ENCODE data around the gene CHST11. TPM values are rescaled to one million over a fixed set of nuclear protein-coding genes. Genes with fewer than 3 reads are reported as not detected.

The CHST11 gene
- total and polyA plus RNA-seq, 10 donors, result 5.2 to 65.1 (median 48.4) TPM

DNA sequence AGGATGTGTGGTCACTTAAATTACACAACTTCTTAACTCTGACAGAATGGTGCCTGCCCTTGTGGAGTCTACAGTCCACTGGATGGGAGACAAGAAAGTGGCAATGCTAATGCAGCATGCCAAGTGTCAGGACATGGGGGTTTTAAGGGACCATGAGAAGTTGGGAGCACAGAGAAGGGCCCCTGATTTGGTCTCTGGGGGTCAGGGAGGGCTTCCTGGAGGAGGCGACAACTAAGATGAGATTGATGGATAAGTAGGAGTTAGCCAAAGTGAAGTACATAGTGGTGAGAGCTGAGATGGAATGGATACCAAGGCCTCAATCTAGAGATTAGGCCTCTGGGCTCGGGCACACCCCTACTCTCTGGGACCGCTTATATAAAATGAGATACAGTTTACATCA lies 236.7 kb downstream of the CHST11 start:
- TF ChIP-seq POLR2AphosphoS5 (IDR thresholded peaks at IDR 0.05) (no peak), POLR2A (IDR thresholded peaks at IDR 0.05) (no peak)
- TF ChIP-seq, protein P1, sequence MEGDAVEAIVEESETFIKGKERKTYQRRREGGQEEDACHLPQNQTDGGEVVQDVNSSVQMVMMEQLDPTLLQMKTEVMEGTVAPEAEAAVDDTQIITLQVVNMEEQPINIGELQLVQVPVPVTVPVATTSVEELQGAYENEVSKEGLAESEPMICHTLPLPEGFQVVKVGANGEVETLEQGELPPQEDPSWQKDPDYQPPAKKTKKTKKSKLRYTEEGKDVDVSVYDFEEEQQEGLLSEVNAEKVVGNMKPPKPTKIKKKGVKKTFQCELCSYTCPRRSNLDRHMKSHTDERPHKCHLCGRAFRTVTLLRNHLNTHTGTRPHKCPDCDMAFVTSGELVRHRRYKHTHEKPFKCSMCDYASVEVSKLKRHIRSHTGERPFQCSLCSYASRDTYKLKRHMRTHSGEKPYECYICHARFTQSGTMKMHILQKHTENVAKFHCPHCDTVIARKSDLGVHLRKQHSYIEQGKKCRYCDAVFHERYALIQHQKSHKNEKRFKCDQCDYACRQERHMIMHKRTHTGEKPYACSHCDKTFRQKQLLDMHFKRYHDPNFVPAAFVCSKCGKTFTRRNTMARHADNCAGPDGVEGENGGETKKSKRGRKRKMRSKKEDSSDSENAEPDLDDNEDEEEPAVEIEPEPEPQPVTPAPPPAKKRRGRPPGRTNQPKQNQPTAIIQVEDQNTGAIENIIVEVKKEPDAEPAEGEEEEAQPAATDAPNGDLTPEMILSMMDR (IDR thresholded peaks at IDR 0.05 in 8 of 11, conservative IDR thresholded peaks at IDR 0.05 in 3 of 11), result no peak
- 95 to 99% (median 98%) methylated on average over 3 of the region's 3 CpGs for WGBS, 5 donors
- Histone ChIP-seq H3K27me3 (replicated peaks in 1 of 7) (no peaks in the 10 kb centered on the region), H3K4me3 (no peak overlapping the region), H3K9me3 (no peaks in the 10 kb centered on the region), H3K4me1 (peaks cover 23 to 89% (median 67%) of the 10 kb centered on the region in 6 donors), H3K36me3 (no peaks in the 10 kb centered on the region), H3K27ac (no peak overlapping the region)
- intact Hi-C loops (cut with DNase I; ENCODE audit: low total_unique reads), result no loop called here
- DNase-seq, result no peak

DNA sequence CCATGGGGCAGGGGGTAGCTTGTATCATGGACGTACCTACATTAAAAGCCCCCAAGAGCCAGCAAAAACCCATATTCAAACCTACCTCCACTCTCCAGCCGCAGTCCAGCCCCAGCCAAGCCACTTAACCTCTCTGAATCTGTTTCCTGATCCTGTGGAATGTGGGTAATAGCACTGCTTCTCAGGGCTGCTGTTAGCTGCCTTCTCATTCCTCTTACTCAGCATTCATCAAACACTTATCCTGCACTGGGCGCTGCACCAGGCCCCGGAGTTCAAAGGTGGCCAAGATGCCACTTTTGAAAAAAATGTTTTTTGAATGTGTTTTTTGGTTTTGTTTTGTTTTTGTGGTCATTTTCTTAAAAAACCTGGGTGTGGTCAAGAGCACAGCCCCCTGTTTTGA lies 237.4 kb downstream of the CHST11 start:
- 49 to 83% (median 58%) methylated on average over 4 of the region's 4 CpGs for WGBS, 5 donors
- H3K27ac ChIP-seq, result no peak overlapping the region
- H3K9me3 ChIP-seq, result no peaks in the 10 kb centered on the region
- H3K36me3 ChIP-seq, result no peaks in the 10 kb centered on the region
- H3K27me3 ChIP-seq (replicated peaks in 1 of 7), result no peaks in the 10 kb centered on the region
- no peak for DNase-seq
- intact Hi-C loops (cut with DNase I; ENCODE audit: low total_unique reads), result no loop called here
- TF ChIP-seq POLR2A (IDR thresholded peaks at IDR 0.05), result no peak
- TF ChIP-seq, protein P1 (IDR thresholded peaks at IDR 0.05 in 8 of 11, conservative IDR thresholded peaks at IDR 0.05 in 3 of 11), result no peak
- TF ChIP-seq POLR2AphosphoS5 (IDR thresholded peaks at IDR 0.05), result peak in 1 of 3 donors; percentile 30
- H3K4me1 ChIP-seq, result peaks cover 23 to 89% (median 63%) of the 10 kb centered on the region in 6 donors
- no peak overlapping the region for H3K4me3 ChIP-seq

DNA sequence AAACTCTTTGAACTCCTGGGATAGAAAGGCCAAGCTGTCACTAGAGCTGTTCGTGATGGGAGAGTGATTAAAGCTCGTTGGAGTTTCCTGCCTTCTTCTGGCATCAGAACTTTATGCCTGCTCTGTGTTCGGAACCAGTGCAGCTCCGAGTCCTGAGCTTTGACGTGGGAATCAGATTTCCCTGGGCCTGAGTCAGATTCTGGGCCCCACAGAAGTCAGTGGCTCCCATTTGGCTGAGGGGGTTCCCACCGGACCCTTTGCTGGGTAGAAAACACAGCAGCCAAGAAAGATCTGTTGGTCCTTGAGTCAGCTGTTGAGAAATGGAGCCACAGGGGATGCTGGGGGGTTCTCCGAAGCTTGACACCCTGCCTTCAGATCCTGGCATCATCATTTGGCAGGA lies 238.0 kb downstream of the CHST11 start:
- TF ChIP-seq POLR2AphosphoS5 (IDR thresholded peaks at IDR 0.05) (no peak), POLR2A (IDR thresholded peaks at IDR 0.05) (no peak)
- TF ChIP-seq, protein P1 (IDR thresholded peaks at IDR 0.05 in 8 of 11, conservative IDR thresholded peaks at IDR 0.05 in 3 of 11), result no peak
- no peaks in the 10 kb centered on the region for H3K9me3 ChIP-seq
- H3K27ac ChIP-seq, result peak overlapping the region in 2 of 8 donors; percentile 35 to 66
- WGBS, 5 donors, result 65 to 85% (median 76%) methylated on average over 7 of the region's 7 CpGs
- DNase-seq, result no peak
- H3K4me3 ChIP-seq, result no peak overlapping the region
- intact Hi-C loops (cut with DNase I; ENCODE audit: low total_unique reads), result no loop called here
- H3K36me3 ChIP-seq, result no peaks in the 10 kb centered on the region
- no peaks in the 10 kb centered on the region for H3K27me3 ChIP-seq (replicated peaks in 1 of 7)
- peaks cover 23 to 89% (median 63%) of the 10 kb centered on the region in 6 donors for H3K4me1 ChIP-seq

DNA sequence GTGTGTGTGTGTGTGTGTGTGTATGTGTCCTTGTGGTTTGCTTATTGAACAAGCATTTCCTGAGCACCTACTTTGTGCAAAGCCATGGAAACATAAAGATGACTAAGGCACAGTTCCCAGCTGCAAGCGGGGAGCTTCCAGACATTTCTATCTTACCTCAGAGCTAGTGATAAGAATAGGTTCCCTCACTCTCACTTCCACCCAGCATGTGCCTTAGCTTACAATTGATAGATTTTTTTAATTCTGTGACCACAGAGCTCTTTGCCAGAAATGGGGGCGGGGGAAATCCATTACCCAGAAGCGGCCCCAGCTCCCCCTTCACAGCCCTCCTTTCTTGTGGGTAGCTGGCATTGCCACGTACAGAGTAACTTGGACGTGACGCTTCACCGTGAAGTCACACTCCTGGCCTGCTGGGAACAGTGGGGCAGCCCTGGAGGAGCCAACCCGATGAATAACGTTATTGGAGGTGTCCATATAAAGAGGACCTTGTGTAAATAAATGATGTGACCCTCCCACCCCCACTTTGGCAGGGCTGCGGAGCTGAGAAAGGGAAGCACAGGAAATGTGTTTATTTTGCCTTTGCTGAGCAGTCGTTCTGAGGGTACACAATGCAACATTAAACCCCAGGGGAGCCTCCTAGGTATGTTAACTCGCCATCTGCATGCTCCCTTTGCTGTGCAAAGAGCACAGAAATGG lies 238.9 kb downstream of the CHST11 start:
- 19 to 32% (median 23%) methylated on average over 12 of the region's 12 CpGs for WGBS, 5 donors
- Histone ChIP-seq H3K4me1 (peaks cover 23 to 84% (median 62%) of the 10 kb centered on the region in 6 donors), H3K36me3 (no peaks in the 10 kb centered on the region), H3K27me3 (replicated peaks in 1 of 7) (no peaks in the 10 kb centered on the region), H3K9me3 (no peaks in the 10 kb centered on the region), H3K4me3 (peak overlapping the region in 1 of 8 donors; percentile 31), H3K27ac (peak overlapping the region in 3 of 8 donors; percentile 17 to 66 (median 35))
- intact Hi-C loops (cut with DNase I; ENCODE audit: low total_unique reads), result no loop called here
- no peak for DNase-seq
- no peak for TF ChIP-seq POLR2A (IDR thresholded peaks at IDR 0.05)
- peak in 2 of 3 donors; percentile 25 to 34 for TF ChIP-seq POLR2AphosphoS5 (IDR thresholded peaks at IDR 0.05)
- TF ChIP-seq, protein P1 (IDR thresholded peaks at IDR 0.05 in 8 of 11, conservative IDR thresholded peaks at IDR 0.05 in 3 of 11), result no peak

Data from spleen (tissue), 11 donors.